A549 (cell line): Measurements from ENCODE around the gene ELFN1. TPM values are rescaled to one million over a fixed set of nuclear protein-coding genes. Genes with fewer than 3 reads are reported as not detected.
"Not testable (repeated sequence)": the region's sequence is repeated elsewhere in the genome, so short reads cannot be mapped to it uniquely, and the experiment has no call there.

Experiments
- ATAC-seq, 2 experiments: fragments of 200-7000 bp in 1 of 2; fragments of >200 bp in 1 of 2; cut with Nextera tagmentation in 1 of 2; cut with Tn5 transposase in 1 of 2; 3 replicates each; pipeline versions ENCODE4 v1.8.0 to v1.9.1; 2018 to 2020; ENCODE audit warnings: mild to moderate bottlenecking in 1 of 2, moderate library complexity in 1 of 2
- CTCF ChIA-PET: fragments of 300-600 bp; sonication (Branson Sonifier 250); formaldehyde crosslinking; extraction: SDS; loops from one replicate; lab custom pipeline; 2021; ENCODE audit warnings: antibody characterized with exemption, inconsistent platforms; lab: Yijun Ruan, JAX
- POLR2A ChIA-PET: fragments of 350-600 bp; formaldehyde crosslinking; extraction: SDS; loops from one replicate; lab custom pipeline; 2021; ENCODE audit warnings: antibody characterized with exemption, inconsistent platforms; lab: Yijun Ruan, JAX
- DNase-seq, 2 experiments: peaks; one replicate each; pipeline versions ENCODE4 v3.0.0 to v3.0.0-alpha.2; 2011 to 2016; ENCODE audit warnings: low read depth in 1 of 2, low spot score in 1 of 2
- FAIRE-seq: peaks from 2 replicates; lab custom pipeline; 2011; peaks lifted over from hg19 to GRCh38; lab: Jason Lieb, UNC
- H3K27ac ChIP-seq, 2 experiments: fragments of >200 bp; sonication (Bioruptor Twin); formaldehyde crosslinking; 3 replicates each; pipeline ENCODE4 v1.5.1; 2016 to 2017
- H3K4me1 ChIP-seq: fragments of >200 bp; sonication (Bioruptor Twin); formaldehyde crosslinking; 3 replicates; pipeline ENCODE4 v1.6.1; 2016
- H3K4me2 ChIP-seq: fragments of >200 bp; sonication (Bioruptor Twin); formaldehyde crosslinking; 3 replicates; pipeline ENCODE4 v1.6.1; 2016
- H3K4me3 ChIP-seq: fragments of >200 bp; sonication (Bioruptor Twin); formaldehyde crosslinking; 3 replicates; pipeline ENCODE4 v1.5.1; 2016
- H3K9me3 ChIP-seq: fragments of >200 bp; sonication (Bioruptor Twin); formaldehyde crosslinking; 3 replicates; pipeline ENCODE4 v1.6.1; 2016
- CBX8 ChIP-seq: fragments of 200-600 bp; sonication (generic); IDR thresholded peaks from 2 replicates; pipeline ENCODE4 v1.6.1; 2016
- CHD2 ChIP-seq: fragments of 150-350 bp; IDR thresholded peaks from 2 replicates; pipeline ENCODE4 v1.6.1; 2014; ENCODE audit warnings: low read length; ENCODE audit not compliant: partially characterized antibody
- CHD4 ChIP-seq: fragments of 200-600 bp; sonication (generic); IDR thresholded peaks from 2 replicates; pipeline ENCODE4 v1.6.1; 2016; ENCODE audit warnings: antibody characterized with exemption, mild to moderate bottlenecking, borderline replicate concordance
- CTCF ChIP-seq: fragments of >200 bp; sonication (Bioruptor Twin); formaldehyde crosslinking; IDR thresholded peaks from 3 replicates; pipeline ENCODE4 v1.5.1; 2016
- EHF ChIP-seq: fragments of 250-450 bp; sonication (Bioruptor Pico); IDR thresholded peaks from 2 replicates; pipeline ENCODE4 v1.5.0; 2020; ENCODE audit warnings: mild to moderate bottlenecking
- FOSL2 ChIP-seq, 2 experiments: fragments of 450-650 bp in 1 of 2; fragments of >200 bp in 1 of 2; sonication (Bioruptor Twin) in 1 of 2; formaldehyde crosslinking; IDR thresholded peaks; 2 replicates each; pipeline versions ENCODE4 v1.5.0 to v1.6.1; 2016 to 2020; ENCODE audit warnings: mild to moderate bottlenecking in 1 of 2, moderate library complexity in 1 of 2
- GATA3 ChIP-seq: IDR thresholded peaks from 2 replicates; pipeline ENCODE4 v1.6.1; 2012; ENCODE audit warnings: borderline replicate concordance
- HDAC2 ChIP-seq: fragments of 200-600 bp; sonication (generic); IDR thresholded peaks from 2 replicates; pipeline ENCODE4 v1.6.1; 2016
- HEYL ChIP-seq: fragments of 250-450 bp; sonication (Bioruptor Pico); IDR thresholded peaks from 2 replicates; pipeline ENCODE4 v1.8.0; 2021; ENCODE audit warnings: mild to moderate bottlenecking, moderate library complexity
- KDM1A ChIP-seq: fragments of 200-600 bp; sonication (generic); IDR thresholded peaks from 2 replicates; pipeline ENCODE4 v1.6.1; 2016; ENCODE audit warnings: low read depth, mild to moderate bottlenecking
- MAFK ChIP-seq: fragments of 450-650 bp; IDR thresholded peaks from 2 replicates; pipeline ENCODE4 v1.6.1; 2014; ENCODE audit not compliant: partially characterized antibody
- MYC ChIP-seq: IDR thresholded peaks from 2 replicates; pipeline ENCODE4 v1.6.1; 2012; ENCODE audit warnings: mild to moderate bottlenecking, inconsistent platforms, low read length, improper control_type of control experiment, borderline replicate concordance
- NR3C1 ChIP-seq: fragments of >200 bp; sonication (Bioruptor Twin); formaldehyde crosslinking; IDR thresholded peaks from 3 replicates; pipeline ENCODE4 v1.6.1; 2017
- POLR2AphosphoS2 ChIP-seq: conservative IDR thresholded peaks from 2 replicates; pipeline ENCODE4 v1.6.1; 2012; ENCODE audit warnings: low read length, improper control_type of control experiment, inconsistent platforms
- RAD21 ChIP-seq, 2 experiments: fragments of >200 bp in 1 of 2; sonication (Bioruptor Twin) in 1 of 2; formaldehyde crosslinking in 1 of 2; IDR thresholded peaks in 1 of 2; conservative IDR thresholded peaks in 1 of 2; 2 replicates in 1 of 2; 3 replicates in 1 of 2; pipeline ENCODE4 v1.6.1; 2012 to 2018; ENCODE audit warnings: inconsistent platforms in 1 of 2
- RCOR1 ChIP-seq: fragments of 150-350 bp; IDR thresholded peaks from 2 replicates; pipeline ENCODE4 v1.6.1; 2014; ENCODE audit warnings: antibody characterized with exemption, low read length, low read depth
- TFCP2L1 ChIP-seq: fragments of 250-450 bp; sonication (Bioruptor Pico); IDR thresholded peaks from 2 replicates; pipeline ENCODE4 v1.5.0; 2021; ENCODE audit warnings: mild to moderate bottlenecking
- ZC3H11A ChIP-seq: fragments of 450-650 bp; IDR thresholded peaks from 2 replicates; pipeline ENCODE4 v1.6.1; 2014; ENCODE audit warnings: antibody characterized with exemption, mild to moderate bottlenecking
- WGBS: methylation state at CpG from one replicate; pipeline ENCODE4 v1.1.6; 2017; ENCODE audit errors: missing lambda C conversion rate; 5-methylcytosine and 5-hydroxymethylcytosine counted together
- polyA plus RNA-seq, 4 experiments: library from polyadenylated mRNA; depleted of rRNA in 3 of 4; stranded (reverse); fragments of >200 nt; fragmentation: RNase III in 1 of 4; extraction: RNeasy Plus Mini Kit Qiagen cat#74134 plus additional on column Dnase treatment in 1 of 4; gene quantifications; 2 replicates in 3 of 4; 3 replicates in 1 of 4; pipeline ENCODE4 v1.2.3, GENCODE V29; 2011 to 2017
- TF ChIP-seq, protein P1 (sequence below): IDR thresholded peaks from 2 replicates; pipeline ENCODE4 v1.6.1; 2012
- TF ChIP-seq, protein P2 (sequence below): fragments of 250-450 bp; sonication (Bioruptor Pico); IDR thresholded peaks from 2 replicates; pipeline ENCODE4 v1.5.0; 2020; ENCODE audit warnings: low read depth, mild to moderate bottlenecking, moderate library complexity
- TF ChIP-seq, protein P3 (sequence below): fragments of >200 bp; sonication (Bioruptor Twin); formaldehyde crosslinking; IDR thresholded peaks from 3 replicates; pipeline ENCODE4 v1.6.1; 2016

The ELFN1 gene
- polyA plus RNA-seq, 2 of the 4 experiments (the other 2 are of a cell fraction): 0.08 to 0.10 TPM

DNA sequence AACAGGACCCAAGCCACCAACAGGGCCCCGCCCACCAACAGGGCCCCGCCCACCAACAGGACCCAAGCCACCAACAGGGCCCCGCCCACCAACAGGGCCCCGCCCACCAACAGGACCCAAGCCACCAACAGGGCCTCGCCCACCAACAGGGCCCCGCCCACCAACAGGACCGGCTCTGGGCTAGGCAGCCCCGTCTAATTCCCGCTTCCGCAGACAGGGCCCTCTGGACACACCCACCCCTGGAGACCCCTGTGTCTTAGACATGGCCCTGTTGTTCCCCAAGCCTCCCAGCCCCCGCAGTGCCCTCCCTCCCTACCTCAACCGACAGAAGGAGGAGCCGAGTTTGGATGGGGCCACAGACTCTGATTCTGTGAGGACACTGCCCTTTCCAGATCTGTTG, 49.2 kb downstream of the ELFN1 start:
- FAIRE-seq, H3K4me2 ChIP-seq, H3K4me1 ChIP-seq, H3K9me3 ChIP-seq, DNase-seq, H3K27ac ChIP-seq, CTCF ChIA-PET, POLR2A ChIA-PET, H3K4me3 ChIP-seq: not testable (repeated sequence)
- 45% methylated on average over 9 of the region's 13 CpGs for WGBS
- peak in 1 of 2 experiments; percentile 23; a peak in 2 of 6 replicates for ATAC-seq

- FAIRE-seq (no peak), ATAC-seq (peak; percentile 7 to 14; a peak in 1 of 6 replicates), DNase-seq (no peak)
- Histone ChIP-seq H3K9me3 (no peaks in the 10 kb centered on the region), H3K4me1 (0 out of 3 replicates have a peak, but pooled peaks cover 6% of the 10 kb centered on the region), H3K4me2 (no peak overlapping the region), H3K27ac (no peak overlapping the region), H3K4me3 (no peak overlapping the region)
- TF ChIP-seq CTCF: no peak
- TF ChIP-seq MYC: no peak
- no peak for TF ChIP-seq RCOR1
- TF ChIP-seq, protein P1, sequence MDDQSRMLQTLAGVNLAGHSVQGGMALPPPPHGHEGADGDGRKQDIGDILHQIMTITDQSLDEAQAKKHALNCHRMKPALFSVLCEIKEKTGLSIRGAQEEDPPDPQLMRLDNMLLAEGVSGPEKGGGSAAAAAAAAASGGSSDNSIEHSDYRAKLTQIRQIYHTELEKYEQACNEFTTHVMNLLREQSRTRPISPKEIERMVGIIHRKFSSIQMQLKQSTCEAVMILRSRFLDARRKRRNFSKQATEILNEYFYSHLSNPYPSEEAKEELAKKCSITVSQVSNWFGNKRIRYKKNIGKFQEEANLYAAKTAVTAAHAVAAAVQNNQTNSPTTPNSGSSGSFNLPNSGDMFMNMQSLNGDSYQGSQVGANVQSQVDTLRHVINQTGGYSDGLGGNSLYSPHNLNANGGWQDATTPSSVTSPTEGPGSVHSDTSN: no peak
- no peak for TF ChIP-seq ZC3H11A
- no peak for TF ChIP-seq HEYL
- no peak for TF ChIP-seq CHD2
- TF ChIP-seq, protein P2, sequence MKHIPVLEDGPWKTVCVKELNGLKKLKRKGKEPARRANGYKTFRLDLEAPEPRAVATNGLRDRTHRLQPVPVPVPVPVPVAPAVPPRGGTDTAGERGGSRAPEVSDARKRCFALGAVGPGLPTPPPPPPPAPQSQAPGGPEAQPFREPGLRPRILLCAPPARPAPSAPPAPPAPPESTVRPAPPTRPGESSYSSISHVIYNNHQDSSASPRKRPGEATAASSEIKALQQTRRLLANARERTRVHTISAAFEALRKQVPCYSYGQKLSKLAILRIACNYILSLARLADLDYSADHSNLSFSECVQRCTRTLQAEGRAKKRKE: no peak
- no peak for TF ChIP-seq NR3C1
- no peak for TF ChIP-seq HDAC2
- TF ChIP-seq TFCP2L1 (CRISPR knock-in tag): no peak
- TF ChIP-seq EHF (CRISPR knock-in tag): no peak
- TF ChIP-seq POLR2AphosphoS2: no peak
- no peak for TF ChIP-seq MAFK
- no peak for TF ChIP-seq CHD4
- no peak for TF ChIP-seq RAD21 (conservative IDR thresholded peaks at IDR 0.05 in 1 of 2, IDR thresholded peaks at IDR 0.05 in 1 of 2)
- 69% methylated on average over 7 of the region's 7 CpGs for WGBS
- POLR2A ChIA-PET: no interaction called here
- CTCF ChIA-PET: interaction anchor here (1.0 to 1.6 kb wide), 4 partner anchors 8 to 39 kb away, joined by 3 to 5 read pairs (median 3); no protein-coding TSS in a partner anchor
These were observed 49.8 kb downstream of the ELFN1 start for GRCh38 chr7:1719913-1720312.

DNA sequence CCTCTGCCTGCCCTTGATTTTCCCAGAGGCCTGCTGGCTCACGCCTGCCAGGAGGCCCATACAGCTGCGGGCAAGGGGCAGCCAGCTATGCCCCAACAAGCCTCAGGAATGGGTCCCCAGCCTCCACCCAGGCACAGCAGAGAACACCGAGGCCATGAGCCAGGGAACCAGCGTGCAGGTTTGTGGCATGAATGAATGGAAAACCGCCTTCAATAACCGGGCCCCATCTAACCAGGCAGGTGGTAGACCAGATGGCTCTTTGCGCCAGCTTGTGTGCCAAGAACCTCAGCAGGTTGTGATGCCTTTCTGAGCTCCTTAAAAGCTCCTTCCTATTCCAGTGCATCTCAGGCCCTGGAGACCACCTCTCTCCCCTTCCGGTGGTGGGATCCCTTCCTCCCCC, 50.2 kb downstream of the ELFN1 start:
- ATAC-seq (peak; percentile 7 to 8; a peak in 1 of 6 replicates), DNase-seq (no peak), FAIRE-seq (no peak)
- Histone ChIP-seq H3K4me2 (no peak overlapping the region), H3K4me3 (no peak overlapping the region)
- CTCF ChIA-PET: interaction anchor here (1.0 to 1.6 kb wide), 4 partner anchors 9 to 38 kb away, joined by 3 to 5 read pairs (median 3); no protein-coding TSS in a partner anchor
- POLR2A ChIA-PET: no interaction called here
- TF ChIP-seq HEYL (no peak), GATA3 (no peak), CTCF (no peak), NR3C1 (no peak), FOSL2 (IDR thresholded peaks at IDR 0.05) (no peak), FOSL2 (CRISPR knock-in tag; IDR thresholded peaks at IDR 0.05) (no peak), CBX8 (no peak), KDM1A (no peak)
- TF ChIP-seq, protein P3, sequence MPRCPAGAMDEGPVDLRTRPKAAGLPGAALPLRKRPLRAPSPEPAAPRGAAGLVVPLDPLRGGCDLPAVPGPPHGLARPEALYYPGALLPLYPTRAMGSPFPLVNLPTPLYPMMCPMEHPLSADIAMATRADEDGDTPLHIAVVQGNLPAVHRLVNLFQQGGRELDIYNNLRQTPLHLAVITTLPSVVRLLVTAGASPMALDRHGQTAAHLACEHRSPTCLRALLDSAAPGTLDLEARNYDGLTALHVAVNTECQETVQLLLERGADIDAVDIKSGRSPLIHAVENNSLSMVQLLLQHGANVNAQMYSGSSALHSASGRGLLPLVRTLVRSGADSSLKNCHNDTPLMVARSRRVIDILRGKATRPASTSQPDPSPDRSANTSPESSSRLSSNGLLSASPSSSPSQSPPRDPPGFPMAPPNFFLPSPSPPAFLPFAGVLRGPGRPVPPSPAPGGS: no peak
- TF ChIP-seq, all 56 proteins: peak for 0
- Histone ChIP-seq H3K9me3 (no peaks in the 10 kb centered on the region), H3K27ac (no peak overlapping the region), H3K4me1 (0 out of 3 replicates have a peak, but pooled peaks cover 6% of the 10 kb centered on the region)
- 69% methylated on average over 4 of the region's 8 CpGs for WGBS
